Hematopoietic multipotent progenitor cell treated with erythropoietin and hydrocortisone succinate and interleukin-3 and kit ligand, for 15 days (in vitro differentiated cells): ENCODE results near the gene DMAC2.
"Not testable (repeated sequence)": the region's sequence is repeated elsewhere in the genome, so short reads cannot be mapped to it uniquely, and the experiment has no call there.

ENCODE experiments used
- DNase-seq: peaks from one replicate; pipeline ENCODE4 v3.0.0-alpha.2; 2015; ENCODE audit warnings: low spot score

The DMAC2 gene

GRCh38 chr19:41442473-41443355 is 3.0 kb upstream of the DMAC2 start, which contains the start of gene ERICH4:
ERICH4 (plus strand) TSS chr19:41443156; CDS start chr19:41443170, 14 bp downstream.
- no peak for DNase-seq

GRCh38 chr19:41441321-41441945 is 1.7 kb upstream of the DMAC2 start:
- DNase-seq = no peak

- no peak for DNase-seq
Observed at GRCh38 chr19:41437944-41438574, 1.7 kb downstream of the DMAC2 start.

GRCh38 chr19:41436674-41436951 is 3.1 kb downstream of the DMAC2 start:
- no peak for DNase-seq

GRCh38 chr19:41435936-41436673 is 3.6 kb downstream of the DMAC2 start:
- DNase-seq = no peak

GRCh38 chr19:41435376-41435775 is 4.3 kb downstream of the DMAC2 start:
- not testable (repeated sequence) for DNase-seq

GRCh38 chr19:41434450-41434849 is 5.3 kb downstream of the DMAC2 start:
- no peak for DNase-seq

GRCh38 chr19:41433171-41433570 is 6.5 kb downstream of the DMAC2 start:
- DNase-seq = no peak

- no peak for DNase-seq
Observed at GRCh38 chr19:41431426-41432386, 8.0 kb downstream of the DMAC2 start.

- DNase-seq = no peak
Observed at GRCh38 chr19:41430922-41431321, 8.8 kb downstream of the DMAC2 start.

GRCh38 chr19:41428481-41428859 is 11.2 kb downstream of the DMAC2 start:
- DNase-seq = no peak

- peak; percentile 21 for DNase-seq
Observed at GRCh38 chr19:41427647-41428480, 11.8 kb downstream of the DMAC2 start.

- peak; percentile 73 for DNase-seq
Observed at GRCh38 chr19:41426952-41427646, 12.6 kb downstream of the DMAC2 start, which contains the start of gene B3GNT8. B3GNT8 (minus strand) TSS chr19:41427374; CDS start chr19:41426778, 596 bp downstream.

- no peak for DNase-seq
Observed at GRCh38 chr19:41426116-41426841, 13.4 kb downstream of the DMAC2 start.

- DNase-seq = no peak
Observed at GRCh38 chr19:41425174-41426115, 14.3 kb downstream of the DMAC2 start.

- no peak for DNase-seq
Observed at GRCh38 chr19:41424335-41425173, 15.2 kb downstream of the DMAC2 start.

GRCh38 chr19:41422955-41423354 is 16.8 kb downstream of the DMAC2 start:
- DNase-seq = no peak
